HG03097 (cell line): ENCODE results near the gene RNF112.
A peak's percentile ranks its signal among the peaks of the same experiment; 100 is the strongest.

Experiments used
- ATAC-seq: cut with Tn5 transposase; IDR thresholded peaks from one replicate; pipeline ENCODE4 v1.9.1; 2021; ENCODE audit not compliant: unreplicated experiment, low FRiP score

Gene RNF112

DNA sequence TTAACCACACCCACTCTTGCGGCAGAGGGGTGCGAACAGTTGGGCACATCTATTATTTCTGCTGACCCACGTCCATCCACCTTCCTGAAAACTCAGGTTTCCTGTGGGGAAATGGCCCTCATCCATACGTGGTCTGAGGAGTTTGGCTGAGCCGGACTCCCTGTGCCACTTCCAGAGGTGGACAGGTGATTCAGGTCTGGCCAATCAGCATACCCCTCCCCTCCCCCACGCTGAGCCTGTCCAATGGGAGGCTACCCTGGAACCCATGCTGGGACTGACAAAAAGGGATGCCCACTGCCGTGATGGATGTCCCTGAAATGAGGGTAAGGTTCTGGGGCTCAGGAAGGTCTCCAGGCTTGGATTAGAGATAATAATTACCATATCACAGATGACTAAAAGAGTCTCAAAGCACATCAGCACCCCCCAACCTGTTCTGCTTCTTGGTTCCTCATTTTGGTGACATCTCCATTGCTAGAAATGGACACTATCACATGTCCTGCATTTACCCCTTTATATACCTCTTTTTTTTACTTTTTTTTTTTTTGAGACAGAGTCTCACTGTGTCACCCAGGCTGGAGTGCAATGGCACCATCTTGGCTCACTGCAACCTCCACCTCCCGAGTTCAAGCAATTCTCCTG, 38.0 kb upstream of the RNF112 start:
- ATAC-seq, result no peak

- ATAC-seq, result no peak
Observed at GRCh38 chr17:19374136-19374535, 36.9 kb upstream of the RNF112 start.

- no peak for ATAC-seq
Observed at GRCh38 chr17:19375732-19376131, 35.3 kb upstream of the RNF112 start.

- no peak for ATAC-seq
Observed at GRCh38 chr17:19376811-19377210, 34.2 kb upstream of the RNF112 start.

GRCh38 chr17:19377602-19378415, 33.2 kb upstream of the RNF112 start:
- ATAC-seq, result peak; percentile 93

- ATAC-seq, result no peak
Observed at GRCh38 chr17:19378416-19379360, 32.3 kb upstream of the RNF112 start, which contains the start of gene MAPK7. TSS of gene MAPK7 (plus strand) at chr17:19378498. CDS start at chr17:19378901, 403 bp downstream.

DNA sequence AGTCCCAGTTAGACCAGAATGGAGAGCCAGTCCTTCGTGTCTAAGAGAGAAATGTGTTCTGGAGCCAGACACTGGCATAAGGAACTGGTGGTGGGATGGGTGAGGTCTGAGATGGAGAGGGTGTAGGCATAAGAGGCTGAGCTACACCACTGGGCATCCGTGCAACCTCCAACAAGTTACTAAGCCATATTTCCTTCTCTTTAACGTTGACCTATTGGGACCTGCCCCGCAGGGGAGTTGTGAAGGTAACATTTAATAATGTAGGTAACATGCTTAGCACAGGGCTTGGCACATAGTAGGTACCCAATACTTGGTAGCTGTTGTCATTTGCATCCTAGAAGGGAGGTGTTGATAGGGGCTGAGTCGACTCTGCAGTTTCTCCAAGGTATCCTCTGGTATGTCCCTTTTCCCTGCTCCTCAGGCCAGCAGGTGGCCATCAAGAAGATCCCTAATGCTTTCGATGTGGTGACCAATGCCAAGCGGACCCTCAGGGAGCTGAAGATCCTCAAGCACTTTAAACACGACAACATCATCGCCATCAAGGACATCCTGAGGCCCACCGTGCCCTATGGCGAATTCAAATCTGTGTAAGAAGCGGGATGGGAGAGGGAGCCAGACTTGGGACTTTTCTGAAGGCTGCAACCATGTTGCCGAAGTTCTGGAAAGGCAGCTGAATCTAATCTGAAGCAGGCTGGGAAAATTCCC, 31.5 kb upstream of the RNF112 start:
- ATAC-seq, result no peak

DNA sequence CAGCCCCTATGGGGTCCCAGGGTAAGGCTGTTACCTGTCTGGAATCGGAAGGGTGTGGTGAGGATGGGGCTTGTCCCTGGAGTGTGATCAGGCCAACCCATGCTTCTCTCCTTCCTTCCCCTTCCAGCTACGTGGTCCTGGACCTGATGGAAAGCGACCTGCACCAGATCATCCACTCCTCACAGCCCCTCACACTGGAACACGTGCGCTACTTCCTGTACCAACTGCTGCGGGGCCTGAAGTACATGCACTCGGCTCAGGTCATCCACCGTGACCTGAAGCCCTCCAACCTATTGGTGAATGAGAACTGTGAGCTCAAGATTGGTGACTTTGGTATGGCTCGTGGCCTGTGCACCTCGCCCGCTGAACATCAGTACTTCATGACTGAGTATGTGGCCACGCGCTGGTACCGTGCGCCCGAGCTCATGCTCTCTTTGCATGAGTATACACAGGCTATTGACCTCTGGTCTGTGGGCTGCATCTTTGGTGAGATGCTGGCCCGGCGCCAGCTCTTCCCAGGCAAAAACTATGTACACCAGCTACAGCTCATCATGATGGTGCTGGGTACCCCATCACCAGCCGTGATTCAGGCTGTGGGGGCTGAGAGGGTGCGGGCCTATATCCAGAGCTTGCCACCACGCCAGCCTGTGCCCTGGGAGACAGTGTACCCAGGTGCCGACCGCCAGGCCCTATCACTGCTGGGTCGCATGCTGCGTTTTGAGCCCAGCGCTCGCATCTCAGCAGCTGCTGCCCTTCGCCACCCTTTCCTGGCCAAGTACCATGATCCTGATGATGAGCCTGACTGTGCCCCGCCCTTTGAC, 30.3 kb upstream of the RNF112 start:
- no peak for ATAC-seq

DNA sequence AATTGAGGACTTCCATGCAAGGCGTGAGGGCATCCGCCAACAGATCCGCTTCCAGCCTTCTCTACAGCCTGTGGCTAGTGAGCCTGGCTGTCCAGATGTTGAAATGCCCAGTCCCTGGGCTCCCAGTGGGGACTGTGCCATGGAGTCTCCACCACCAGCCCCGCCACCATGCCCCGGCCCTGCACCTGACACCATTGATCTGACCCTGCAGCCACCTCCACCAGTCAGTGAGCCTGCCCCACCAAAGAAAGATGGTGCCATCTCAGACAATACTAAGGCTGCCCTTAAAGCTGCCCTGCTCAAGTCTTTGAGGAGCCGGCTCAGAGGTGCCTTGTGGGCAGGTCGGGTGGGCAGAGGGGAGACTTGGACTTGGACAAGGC, 29.7 kb upstream of the RNF112 start:
- no peak for ATAC-seq

DNA sequence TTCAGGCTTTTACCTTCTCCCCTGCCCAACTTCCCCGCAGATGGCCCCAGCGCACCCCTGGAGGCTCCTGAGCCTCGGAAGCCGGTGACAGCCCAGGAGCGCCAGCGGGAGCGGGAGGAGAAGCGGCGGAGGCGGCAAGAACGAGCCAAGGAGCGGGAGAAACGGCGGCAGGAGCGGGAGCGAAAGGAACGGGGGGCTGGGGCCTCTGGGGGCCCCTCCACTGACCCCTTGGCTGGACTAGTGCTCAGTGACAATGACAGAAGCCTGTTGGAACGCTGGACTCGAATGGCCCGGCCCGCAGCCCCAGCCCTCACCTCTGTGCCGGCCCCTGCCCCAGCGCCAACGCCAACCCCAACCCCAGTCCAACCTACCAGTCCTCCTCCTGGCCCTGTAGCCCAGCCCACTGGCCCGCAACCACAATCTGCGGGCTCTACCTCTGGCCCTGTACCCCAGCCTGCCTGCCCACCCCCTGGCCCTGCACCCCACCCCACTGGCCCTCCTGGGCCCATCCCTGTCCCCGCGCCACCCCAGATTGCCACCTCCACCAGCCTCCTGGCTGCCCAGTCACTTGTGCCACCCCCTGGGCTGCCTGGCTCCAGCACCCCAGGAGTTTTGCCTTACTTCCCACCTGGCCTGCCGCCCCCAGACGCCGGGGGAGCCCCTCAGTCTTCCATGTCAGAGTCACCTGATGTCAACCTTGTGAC, 29.1 kb upstream of the RNF112 start:
- ATAC-seq, result no peak

- no peak for ATAC-seq
Observed at GRCh38 chr17:19382531-19383444, 28.2 kb upstream of the RNF112 start.

DNA sequence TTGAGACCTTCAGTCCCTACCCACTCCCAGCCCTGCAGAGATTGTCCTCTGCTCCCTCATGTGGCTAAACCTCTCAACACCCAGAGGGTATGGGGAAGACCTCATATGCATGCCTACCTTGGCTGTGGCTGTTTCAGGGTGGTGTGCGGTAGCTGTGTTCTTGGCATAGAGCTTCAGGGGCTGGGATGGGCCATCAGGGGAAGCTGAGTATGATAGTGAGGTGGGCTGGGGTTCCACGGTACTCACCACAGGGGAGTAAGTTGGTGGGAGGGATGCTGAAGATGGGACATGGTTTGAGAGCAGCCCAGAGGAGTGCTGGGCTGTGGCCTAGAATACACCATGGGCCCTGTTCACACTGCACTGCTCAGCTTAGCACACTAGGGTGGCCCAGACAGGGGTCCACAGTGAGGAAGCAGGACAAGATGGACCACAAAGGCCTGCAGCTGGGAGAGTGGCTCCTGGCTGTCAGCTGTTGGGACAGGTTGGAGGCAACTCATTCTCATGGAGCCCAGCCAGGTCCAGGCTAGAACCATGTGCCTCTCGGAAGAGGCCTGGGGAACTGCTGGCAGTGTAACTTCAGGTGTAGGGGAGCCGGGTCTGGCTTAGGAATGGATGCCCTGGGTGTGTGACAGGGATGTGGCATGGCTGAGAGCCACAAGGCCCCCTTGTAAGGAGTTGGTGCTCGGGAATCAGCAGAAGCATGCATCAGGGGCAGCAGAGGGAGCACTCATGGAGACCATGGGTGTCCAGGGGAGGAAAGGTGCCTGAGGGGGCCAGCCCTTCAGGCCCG, 27.2 kb upstream of the RNF112 start:
- no peak for ATAC-seq

GRCh38 chr17:19384723-19385391, 26.2 kb upstream of the RNF112 start:
- no peak for ATAC-seq

- no peak for ATAC-seq
Observed at GRCh38 chr17:19385521-19385983, 25.5 kb upstream of the RNF112 start.

GRCh38 chr17:19386051-19386929, 24.7 kb upstream of the RNF112 start:
- no peak for ATAC-seq
